Upper lobe of left lung (tissue), 4 donors: Measurements from ENCODE around the gene FKBP2.
A peak's percentile ranks its signal among the peaks of the same experiment; 100 is the strongest.

Experiments
- CTCF ChIP-seq, 6 experiments: fragments of 450-650 bp in 4 of 6; fragments of 200-600 bp in 2 of 6; sonication (generic) in 2 of 6; IDR thresholded peaks; one replicate each; pipeline ENCODE4 v1.5.1; 2016 to 2019; ENCODE audit warnings: antibody characterized with exemption in 6 of 6
- POLR2A ChIP-seq, 4 donors: fragments of 450-650 bp; IDR thresholded peaks; one replicate each; pipeline ENCODE4 v1.5.1; 2016 to 2017; ENCODE audit warnings: antibody characterized with exemption in 4 of 4, mild to moderate bottlenecking in 2 of 4
- POLR2AphosphoS5 ChIP-seq, 2 donors: sonication (generic); formaldehyde crosslinking; IDR thresholded peaks; one replicate each; pipeline ENCODE4 v1.5.1; 2017; ENCODE audit warnings: antibody characterized with exemption in 2 of 2

GRCh38 chr11:64234647-64235379 is 6.1 kb upstream of the FKBP2 start:
- peak in 1 of 2 donors; percentile 53 for TF ChIP-seq POLR2AphosphoS5 (IDR thresholded peaks at IDR 0.05)
- peak in 3 of 6 experiments; percentile 7 to 55 (median 20) for TF ChIP-seq CTCF (IDR thresholded peaks at IDR 0.05)
- TF ChIP-seq POLR2A (IDR thresholded peaks at IDR 0.05): peak in 1 of 4 donors; percentile 69
